HEK293 (cell line): Measurements from ENCODE around the gene PERCC1.

ENCODE experiments used
- CTCF ChIA-PET: fragments of 350-600 bp; formaldehyde crosslinking; extraction: SDS; loops from one replicate; lab custom pipeline; 2021; ENCODE audit warnings: antibody characterized with exemption; lab: Yijun Ruan, JAX
- POLR2A ChIA-PET: fragments of 300-600 bp; formaldehyde crosslinking; extraction: SDS; loops from one replicate; lab custom pipeline; 2020; ENCODE audit warnings: antibody characterized with exemption, inconsistent platforms; lab: Yijun Ruan, JAX
- H3K27ac ChIP-seq: fragments of 200-500 bp; sonication (Bioruptor generic); 2 replicates; pipeline ENCODE4 v1.5.1; 2014; ENCODE audit warnings: low read depth, low read length, control low read depth, inconsistent platforms; ENCODE audit errors: extremely low read depth
- H3K36me3 ChIP-seq, 2 experiments: fragments of 200-500 bp in 1 of 2; sonication (Bioruptor generic) in 1 of 2; 1 replicate in 1 of 2; 2 replicates in 1 of 2; pipeline ENCODE4 v1.5.1; 2014 to 2017; ENCODE audit warnings: inconsistent platforms in 2 of 2, low read length in 2 of 2; ENCODE audit not compliant: control insufficient read depth in 2 of 2, insufficient read depth in 1 of 2
- H3K4me1 ChIP-seq: fragments of 200-500 bp; sonication (Bioruptor generic); 2 replicates; pipeline ENCODE4 v1.5.1; 2014; ENCODE audit warnings: mild to moderate bottlenecking, low read length, inconsistent platforms; ENCODE audit not compliant: control insufficient read depth, insufficient read depth
- H3K4me3 ChIP-seq: 2 replicates; pipeline ENCODE4 v1.5.1; 2011; ENCODE audit warnings: low read depth, mild to moderate bottlenecking, control low read depth, low read length, moderate library complexity
- H3K9me3 ChIP-seq: fragments of 200-500 bp; sonication (Bioruptor generic); 2 replicates; pipeline ENCODE4 v1.5.1; 2014; ENCODE audit warnings: low read depth, low read length, inconsistent platforms; ENCODE audit not compliant: control insufficient read depth, insufficient read depth
- GLIS1 ChIP-seq: fragments of 450-650 bp; formaldehyde crosslinking; IDR thresholded peaks from 2 replicates; pipeline ENCODE4 v1.5.1; 2016; ENCODE audit warnings: missing biosample characterization, missing genetic modification characterization
- GLIS2 ChIP-seq: fragments of 450-650 bp; formaldehyde crosslinking; IDR thresholded peaks from 2 replicates; pipeline ENCODE4 v1.5.1; 2016; ENCODE audit warnings: missing biosample characterization, missing genetic modification characterization
- PATZ1 ChIP-seq: fragments of 450-650 bp; formaldehyde crosslinking; IDR thresholded peaks from 2 replicates; pipeline ENCODE4 v1.5.1; 2016; ENCODE audit warnings: missing biosample characterization, missing genetic modification characterization
- ZBTB8A ChIP-seq: fragments of 450-650 bp; formaldehyde crosslinking; IDR thresholded peaks from 2 replicates; pipeline ENCODE4 v1.5.1; 2016; ENCODE audit warnings: missing biosample characterization, missing genetic modification characterization
- ZNF10 ChIP-seq: fragments of 450-650 bp; formaldehyde crosslinking; IDR thresholded peaks from 2 replicates; pipeline ENCODE4 v1.5.1; 2017; ENCODE audit warnings: missing biosample characterization, missing genetic modification characterization
- ZNF16 ChIP-seq: fragments of 450-650 bp; formaldehyde crosslinking; IDR thresholded peaks from 2 replicates; pipeline ENCODE4 v1.5.1; 2016; ENCODE audit warnings: low read depth, missing biosample characterization, missing genetic modification characterization
- ZNF169 ChIP-seq: fragments of 450-650 bp; formaldehyde crosslinking; IDR thresholded peaks from 2 replicates; pipeline ENCODE4 v1.5.1; 2016; ENCODE audit warnings: missing biosample characterization, missing genetic modification characterization
- ZNF211 ChIP-seq: fragments of 450-650 bp; formaldehyde crosslinking; IDR thresholded peaks from 2 replicates; pipeline ENCODE4 v1.5.1; 2016; ENCODE audit warnings: low read depth, missing biosample characterization, missing genetic modification characterization
- ZNF391 ChIP-seq: fragments of 450-650 bp; formaldehyde crosslinking; IDR thresholded peaks from 2 replicates; pipeline ENCODE4 v1.5.1; 2016; ENCODE audit warnings: low read depth, missing biosample characterization, missing genetic modification characterization, borderline replicate concordance
- ZNF423 ChIP-seq: fragments of 450-650 bp; formaldehyde crosslinking; IDR thresholded peaks from 2 replicates; pipeline ENCODE4 v1.5.1; 2016; ENCODE audit warnings: missing biosample characterization, missing genetic modification characterization
- ZNF701 ChIP-seq: fragments of 450-650 bp; formaldehyde crosslinking; IDR thresholded peaks from 2 replicates; pipeline ENCODE4 v1.5.1; 2016; ENCODE audit warnings: missing biosample characterization, missing genetic modification characterization
- TF ChIP-seq, protein P1 (sequence below): fragments of 450-650 bp; formaldehyde crosslinking; IDR thresholded peaks from 2 replicates; pipeline ENCODE4 v1.5.1; 2016; ENCODE audit warnings: missing biosample characterization, missing genetic modification characterization

The PERCC1 gene

GRCh38 chr16:1444730-1445517, 14.0 kb downstream of the PERCC1 start:
- Histone ChIP-seq H3K4me3 (no peak overlapping the region), H3K36me3 (peaks cover 0 to 26% of the 10 kb centered on the region in 2 experiments; a peak in 1 of 3 replicates), H3K9me3 (no peaks in the 10 kb centered on the region), H3K27ac (no peak overlapping the region), H3K4me1 (no peaks in the 10 kb centered on the region)
- POLR2A ChIA-PET, result no interaction called here
- CTCF ChIA-PET, result no interaction called here
- TF ChIP-seq GLIS1 (peak; percentile 55; the same call in 1 of the 2 replicates), GLIS2 (tag by site-specific recombination) (0 out of 2 replicates have a peak, but pooled peaks have one; percentile 22), ZNF169 (tag by site-specific recombination) (no peak)

DNA sequence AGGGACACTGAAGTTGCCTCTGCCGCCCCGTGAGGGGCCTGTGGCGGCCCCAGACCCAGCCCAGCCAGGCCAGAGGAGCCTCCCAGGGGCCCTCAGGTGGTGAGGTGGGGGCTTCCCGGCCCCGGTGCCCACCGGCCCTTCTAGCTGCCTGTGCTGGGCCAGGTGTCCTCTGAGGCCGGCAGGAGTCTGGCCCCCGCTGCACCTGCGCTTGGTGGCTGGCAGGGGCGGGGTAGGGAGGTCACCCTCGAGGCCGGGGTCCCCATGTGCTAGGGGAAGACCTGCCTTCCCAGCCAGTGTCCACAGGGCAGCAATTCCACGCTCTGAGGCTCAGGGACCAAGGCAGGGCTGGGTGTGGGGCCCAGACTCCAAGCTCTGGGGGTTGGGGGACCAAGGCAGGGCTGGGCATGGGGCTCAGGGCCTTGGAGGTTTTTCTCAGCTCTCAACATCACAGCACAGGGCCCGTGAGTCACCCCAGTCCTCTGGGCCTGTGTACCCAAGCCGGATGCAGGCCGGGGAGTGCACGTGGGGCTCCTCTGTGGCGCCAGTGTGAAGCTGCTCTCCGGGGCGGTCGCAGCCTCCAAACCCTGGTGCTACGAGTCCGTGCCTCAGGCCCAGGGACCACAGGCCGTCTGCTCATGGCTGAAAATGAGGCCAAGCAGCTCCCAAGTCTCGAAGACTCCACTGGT, 14.8 kb downstream of the PERCC1 start:
- CTCF ChIA-PET, result no interaction called here
- H3K27ac ChIP-seq, result no peak overlapping the region
- POLR2A ChIA-PET, result no interaction called here
- no peaks in the 10 kb centered on the region for H3K9me3 ChIP-seq
- no peak overlapping the region for H3K4me3 ChIP-seq
- no peaks in the 10 kb centered on the region for H3K4me1 ChIP-seq
- no peak for TF ChIP-seq ZNF16 (tag by site-specific recombination)
- TF ChIP-seq, protein P1, sequence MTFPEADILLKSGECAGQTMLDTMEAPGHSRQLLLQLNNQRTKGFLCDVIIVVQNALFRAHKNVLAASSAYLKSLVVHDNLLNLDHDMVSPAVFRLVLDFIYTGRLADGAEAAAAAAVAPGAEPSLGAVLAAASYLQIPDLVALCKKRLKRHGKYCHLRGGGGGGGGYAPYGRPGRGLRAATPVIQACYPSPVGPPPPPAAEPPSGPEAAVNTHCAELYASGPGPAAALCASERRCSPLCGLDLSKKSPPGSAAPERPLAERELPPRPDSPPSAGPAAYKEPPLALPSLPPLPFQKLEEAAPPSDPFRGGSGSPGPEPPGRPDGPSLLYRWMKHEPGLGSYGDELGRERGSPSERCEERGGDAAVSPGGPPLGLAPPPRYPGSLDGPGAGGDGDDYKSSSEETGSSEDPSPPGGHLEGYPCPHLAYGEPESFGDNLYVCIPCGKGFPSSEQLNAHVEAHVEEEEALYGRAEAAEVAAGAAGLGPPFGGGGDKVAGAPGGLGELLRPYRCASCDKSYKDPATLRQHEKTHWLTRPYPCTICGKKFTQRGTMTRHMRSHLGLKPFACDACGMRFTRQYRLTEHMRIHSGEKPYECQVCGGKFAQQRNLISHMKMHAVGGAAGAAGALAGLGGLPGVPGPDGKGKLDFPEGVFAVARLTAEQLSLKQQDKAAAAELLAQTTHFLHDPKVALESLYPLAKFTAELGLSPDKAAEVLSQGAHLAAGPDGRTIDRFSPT (tag by site-specific recombination), result no peak
- 0 out of 2 replicates have a peak, but pooled peaks have one; percentile 0 for TF ChIP-seq GLIS1
- TF ChIP-seq, all 188 proteins: peak for 1
- peaks cover 0 to 30% of the 10 kb centered on the region in 2 experiments; a peak in 1 of 3 replicates for H3K36me3 ChIP-seq

DNA sequence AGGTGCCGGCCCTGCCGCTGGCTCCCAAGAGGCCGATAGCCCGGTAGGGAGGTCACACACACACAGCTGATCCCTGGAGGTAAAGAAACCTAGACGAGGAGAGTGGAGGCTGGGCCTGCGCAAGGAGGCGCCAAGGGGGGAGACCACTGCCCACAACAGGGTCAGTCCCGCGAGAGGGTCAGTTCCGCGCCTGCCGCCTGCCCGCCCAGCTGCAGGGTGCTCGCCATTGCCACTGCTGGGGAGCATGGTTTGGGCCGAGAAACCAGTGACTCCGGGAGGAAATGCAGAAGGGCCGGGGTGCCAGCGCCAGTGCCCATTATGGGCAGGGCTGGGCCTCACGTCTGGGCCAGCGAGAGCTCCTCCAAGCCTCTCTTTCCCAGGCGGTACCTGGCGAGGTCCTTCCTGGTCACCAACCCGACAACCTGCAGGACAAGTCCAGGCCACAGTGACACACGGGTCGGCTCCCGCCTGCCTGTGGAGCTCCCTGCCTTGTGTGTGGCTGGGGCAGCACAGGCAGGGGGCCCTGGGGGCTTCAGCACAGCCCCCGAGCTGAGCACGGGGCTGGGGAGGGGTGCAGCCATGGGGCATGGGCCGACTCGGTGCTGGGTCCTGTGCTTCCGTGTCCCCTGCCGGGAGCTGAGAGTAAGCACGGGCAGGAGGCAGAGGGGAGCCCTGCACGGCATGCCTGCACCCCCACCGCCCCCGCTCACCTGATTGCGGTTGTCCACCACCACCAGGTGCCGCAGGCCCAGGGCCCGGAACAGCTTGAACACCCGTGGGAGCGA, 15.6 kb downstream of the PERCC1 start:
- Histone ChIP-seq H3K36me3 (peaks cover 0 to 38% of the 10 kb centered on the region in 2 experiments; a peak in 1 of 3 replicates), H3K4me3 (no peak overlapping the region), H3K4me1 (no peaks in the 10 kb centered on the region), H3K27ac (no peak overlapping the region), H3K9me3 (no peaks in the 10 kb centered on the region)
- CTCF ChIA-PET, result no interaction called here
- TF ChIP-seq ZNF391 (tag by site-specific recombination) (no peak), PATZ1 (tag by site-specific recombination) (0 out of 2 replicates have a peak, but pooled peaks have one; percentile 23), ZNF423 (no peak), ZNF211 (tag by site-specific recombination) (no peak), ZNF701 (tag by site-specific recombination) (no peak), ZNF10 (tag by site-specific recombination) (0 out of 2 replicates have a peak, but pooled peaks have one; percentile 12), ZBTB8A (no peak)
- POLR2A ChIA-PET, result interaction anchor here (0.6 to 1.4 kb wide), 2 partner anchors 8 to 26 kb away, joined by 3 to 7 read pairs; no protein-coding TSS in a partner anchor
